ENCODE measurements around the gene DDN.
A peak's percentile ranks its signal among the peaks of the same experiment; 100 is the strongest.

DDN gene

DNA sequence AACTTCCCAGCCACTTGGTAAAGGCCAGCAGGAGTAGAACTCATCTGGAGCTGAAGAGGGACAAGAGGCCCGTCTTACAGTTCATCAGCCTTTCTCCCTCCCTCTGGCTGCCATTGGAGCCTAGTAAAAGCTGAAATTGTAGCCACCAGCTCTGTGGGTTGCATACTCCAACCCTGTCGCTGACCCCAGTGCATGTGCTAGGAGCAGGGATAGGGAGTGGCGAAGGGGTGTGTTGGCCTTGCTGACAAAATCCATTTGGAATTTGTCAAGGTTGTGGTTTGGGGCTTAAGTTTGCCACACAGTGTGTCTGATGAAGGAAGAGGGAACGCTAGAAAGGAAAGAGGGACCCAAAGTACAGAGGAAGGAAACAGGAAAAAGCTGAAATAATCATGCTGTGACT, 37.8 kb downstream of the DDN start:
- no peak for DNase-seq

DNA sequence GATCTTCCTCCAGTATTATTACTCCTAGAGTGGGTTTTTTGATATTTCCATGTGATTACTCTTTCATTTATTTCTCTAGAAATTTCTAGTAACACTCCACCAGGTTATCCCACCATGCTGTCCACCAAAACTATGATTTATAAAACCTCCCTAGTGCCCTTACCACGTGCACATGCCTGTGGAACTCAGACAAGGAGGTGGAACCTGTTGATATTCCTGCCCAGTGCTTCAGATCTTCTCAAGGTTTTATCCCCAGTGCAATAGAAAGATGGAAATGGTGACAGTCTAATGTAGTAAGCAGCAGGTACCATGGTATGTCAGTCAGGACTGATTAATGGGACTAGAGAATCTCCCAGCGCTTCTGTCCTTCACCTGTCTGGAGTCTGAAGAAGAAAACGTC, 38.3 kb downstream of the DDN start:
- DNase-seq = no peak

DNA sequence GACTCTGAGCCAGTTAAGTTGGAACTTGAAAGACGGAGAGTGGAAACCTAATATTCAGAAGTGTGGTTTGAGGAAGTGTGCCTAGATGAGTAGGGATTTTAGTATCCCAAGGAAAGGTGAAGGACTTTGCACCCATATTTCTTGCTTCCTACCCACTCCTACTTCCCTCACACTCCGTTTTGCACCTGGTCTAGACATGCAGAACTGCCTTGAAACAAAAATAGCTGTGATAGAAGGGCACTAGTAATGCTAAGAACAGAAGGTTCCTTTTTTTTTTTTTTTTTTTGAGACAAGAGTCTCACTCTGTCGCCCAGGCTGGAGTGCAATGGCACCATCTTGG, 41.2 kb downstream of the DDN start:
- no peak for DNase-seq

DNA sequence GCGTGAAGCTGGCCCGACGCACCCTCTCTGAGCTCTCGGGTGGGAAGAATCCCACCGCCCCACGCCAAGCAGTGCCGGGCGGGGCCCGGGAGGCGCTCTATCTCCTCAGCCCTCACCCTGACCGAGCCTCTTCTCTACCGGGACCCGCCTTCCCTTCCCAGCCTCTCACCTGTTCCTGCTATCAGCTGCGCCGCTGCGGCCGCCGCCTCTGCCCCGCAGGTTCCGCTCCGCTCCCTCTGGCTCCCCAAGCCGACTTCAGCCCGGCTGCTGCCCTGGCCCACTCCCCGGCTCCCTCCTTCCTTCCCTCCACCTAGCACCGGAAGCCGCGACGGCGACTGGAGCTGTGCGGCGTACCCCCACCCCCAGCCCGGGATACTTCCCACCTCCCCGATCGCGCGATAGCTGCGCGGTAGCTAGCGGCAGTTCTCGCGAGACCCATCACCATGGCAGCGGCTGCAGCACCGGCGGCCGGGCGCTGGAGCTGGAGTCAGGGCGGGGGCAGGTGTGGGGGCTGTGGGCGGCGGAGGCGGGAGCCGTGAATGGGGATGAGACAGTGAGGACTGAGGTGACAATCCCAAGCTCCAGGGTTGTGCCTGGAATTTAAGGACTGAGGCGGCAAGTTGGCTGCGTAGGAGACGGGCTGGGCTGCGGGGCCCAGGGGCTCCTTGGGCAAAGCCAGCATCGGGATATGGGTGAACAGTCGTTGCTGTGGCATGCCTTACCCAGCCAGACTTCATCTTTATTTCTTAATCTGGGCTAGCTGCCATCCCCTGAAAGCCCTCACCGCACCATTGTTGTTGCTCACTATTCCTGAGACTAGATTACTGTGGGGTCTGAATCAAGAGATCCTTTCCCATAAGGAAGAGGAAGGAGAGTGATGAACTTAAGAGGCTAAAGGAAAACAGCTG, 41.8 kb downstream of the DDN start, which contains the start of gene ARF3:
TSS of gene ARF3 (minus strand) at position 347 of the 908 bp plus-strand sequence. CDS start 16,392 bp downstream, outside the sequence.
- DNase-seq = peak; percentile 93

GRCh38 chr12:48956279-48957140, 42.7 kb downstream of the DDN start:
- peak; percentile 57 for DNase-seq

GRCh38 chr12:48954841-48955501, 44.2 kb downstream of the DDN start:
- DNase-seq = no peak

- DNase-seq = no peak
These were observed 45.1 kb downstream of the DDN start for GRCh38 chr12:48954061-48954460.

GRCh38 chr12:48952691-48953090, 46.5 kb downstream of the DDN start:
- DNase-seq = no peak

DNA sequence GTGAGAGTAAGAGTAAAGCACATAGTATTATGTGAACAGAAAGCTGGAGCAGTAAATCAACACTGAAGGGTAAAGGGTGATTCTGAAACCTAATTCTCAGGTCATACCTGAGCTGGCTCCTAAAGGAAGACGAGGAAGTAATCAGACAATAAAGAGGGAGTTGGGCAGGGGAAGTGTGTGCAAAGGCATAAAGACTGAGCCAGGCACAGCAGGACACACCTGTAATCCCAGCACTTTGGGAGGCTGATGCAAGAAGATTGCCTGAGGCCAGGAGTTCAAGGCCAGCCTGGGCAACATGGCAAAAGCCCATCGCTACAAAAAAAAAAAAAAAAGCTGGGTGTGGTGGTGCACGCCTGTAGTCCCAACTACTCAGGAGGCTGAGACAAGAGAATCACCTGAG, 51.4 kb downstream of the DDN start:
- DNase-seq = no peak

DNA sequence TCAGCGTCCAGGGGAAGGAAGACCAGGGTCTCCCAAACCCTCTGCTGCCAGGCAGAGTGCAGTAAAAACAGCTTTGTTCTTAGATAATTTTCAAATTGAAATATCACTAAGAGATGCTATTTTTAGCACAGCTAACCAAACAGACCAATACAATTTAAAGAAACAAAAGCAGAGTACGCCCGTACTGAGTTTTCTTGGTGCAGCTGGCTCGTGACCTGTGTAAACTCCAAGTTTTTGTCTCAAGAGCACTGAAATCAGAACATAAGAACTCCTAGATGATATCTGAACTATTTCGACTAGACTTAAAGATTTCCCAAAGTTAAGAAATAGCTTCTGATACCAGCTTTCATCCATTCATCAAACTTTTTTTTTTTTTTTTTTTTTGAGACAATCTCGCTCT, 52.2 kb downstream of the DDN start:
- DNase-seq = no peak

- no peak for DNase-seq
These were observed 53.0 kb downstream of the DDN start for GRCh38 chr12:48946205-48946604.

Measured in CD4-positive, alpha-beta T cell treated with Interleukin-17A for 1 hour (primary cell).